HG03575 (cell line): ENCODE measurements around the gene MAN1C1.
"Not testable (repeated sequence)": the region's sequence is repeated elsewhere in the genome, so short reads cannot be mapped to it uniquely, and the experiment has no call there.

Experiments used
- ATAC-seq: cut with Tn5 transposase; IDR thresholded peaks from one replicate; pipeline ENCODE4 v1.9.1; 2021; ENCODE audit not compliant: unreplicated experiment, insufficient number of reproducible peaks, low FRiP score; ENCODE audit errors: extremely low read depth

Gene MAN1C1

DNA sequence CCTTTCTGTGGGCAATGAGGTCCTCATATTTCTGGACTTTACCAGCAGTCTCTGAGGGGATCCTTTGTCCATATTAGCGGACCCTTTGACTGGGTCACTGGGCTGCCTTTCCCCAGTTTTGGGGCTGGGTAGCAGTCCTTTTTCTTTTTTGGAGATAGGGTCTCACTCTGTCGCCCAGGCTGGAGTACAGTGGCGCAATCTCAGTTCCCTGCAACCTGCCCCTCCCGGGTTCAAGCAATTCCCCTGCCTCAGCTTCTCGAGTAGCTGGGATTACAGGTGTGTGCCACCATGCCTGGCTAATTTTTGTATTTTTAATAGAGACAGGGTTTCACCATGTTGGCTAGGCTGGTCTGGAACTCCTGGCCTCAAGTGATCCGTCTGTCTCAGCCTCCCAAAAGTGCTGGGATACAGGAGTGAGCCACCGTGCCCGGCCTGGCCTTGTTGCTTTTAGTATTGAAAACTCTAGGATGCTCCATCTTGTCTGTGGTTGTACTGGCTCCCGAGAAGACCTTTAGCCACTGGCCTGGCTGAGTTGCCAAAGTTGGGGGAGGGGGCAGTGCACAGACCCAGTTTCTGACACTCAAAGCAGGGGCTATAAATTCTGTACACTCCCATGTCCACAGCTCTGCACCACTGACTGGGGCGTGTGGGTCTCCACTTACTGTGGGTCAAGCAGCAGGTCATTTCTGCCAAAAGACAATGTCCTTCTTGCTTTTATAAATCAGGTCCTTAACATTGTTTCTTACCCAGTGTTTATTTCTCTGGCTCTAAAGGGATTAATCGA lies 33.1 kb downstream of the MAN1C1 start:
- ATAC-seq, result no peak

DNA sequence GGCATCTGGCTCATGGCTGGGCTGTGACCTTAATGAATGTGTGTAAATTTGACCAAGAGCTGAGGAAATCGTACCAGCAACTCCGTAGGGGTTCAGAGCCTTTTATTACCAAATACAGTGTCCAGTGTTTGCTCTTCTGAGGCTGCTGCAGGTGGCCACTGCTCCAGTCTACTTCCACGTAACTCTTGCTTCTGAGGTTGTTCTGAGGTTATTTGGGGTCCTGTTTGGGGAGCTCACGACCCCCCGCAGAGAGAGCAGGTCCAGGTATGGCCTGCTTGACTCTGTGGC lies 33.6 kb downstream of the MAN1C1 start:
- ATAC-seq, result no peak

DNA sequence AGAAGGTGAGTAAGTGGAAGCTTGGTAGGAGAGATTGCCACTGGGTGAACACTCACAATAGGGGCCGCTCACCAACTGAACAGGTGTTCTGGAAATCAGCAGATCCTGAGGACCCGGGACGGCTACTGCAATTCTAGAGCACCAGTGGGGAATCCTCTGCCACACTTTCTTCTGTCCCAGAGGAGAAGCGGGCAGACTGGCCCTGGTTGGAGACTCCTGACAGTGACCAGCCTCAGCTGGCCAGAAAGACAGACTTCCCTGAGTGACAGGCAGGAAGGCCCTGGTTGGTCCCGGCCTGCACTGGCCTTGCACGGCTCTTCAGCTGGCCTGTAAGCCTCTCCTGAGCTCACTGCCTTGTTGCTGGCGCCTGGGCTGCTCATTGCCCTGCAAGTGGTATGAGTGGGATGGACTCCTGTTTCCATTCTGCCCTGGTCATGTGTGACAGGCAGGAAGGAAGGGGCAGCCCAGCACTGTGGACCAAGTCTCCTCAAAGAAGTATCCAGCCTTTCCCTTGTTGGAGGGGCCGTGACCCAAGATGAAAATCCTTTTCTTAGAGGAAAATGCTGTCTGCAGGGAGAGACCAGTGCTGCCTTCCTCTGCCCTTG lies 34.5 kb downstream of the MAN1C1 start:
- no peak for ATAC-seq

DNA sequence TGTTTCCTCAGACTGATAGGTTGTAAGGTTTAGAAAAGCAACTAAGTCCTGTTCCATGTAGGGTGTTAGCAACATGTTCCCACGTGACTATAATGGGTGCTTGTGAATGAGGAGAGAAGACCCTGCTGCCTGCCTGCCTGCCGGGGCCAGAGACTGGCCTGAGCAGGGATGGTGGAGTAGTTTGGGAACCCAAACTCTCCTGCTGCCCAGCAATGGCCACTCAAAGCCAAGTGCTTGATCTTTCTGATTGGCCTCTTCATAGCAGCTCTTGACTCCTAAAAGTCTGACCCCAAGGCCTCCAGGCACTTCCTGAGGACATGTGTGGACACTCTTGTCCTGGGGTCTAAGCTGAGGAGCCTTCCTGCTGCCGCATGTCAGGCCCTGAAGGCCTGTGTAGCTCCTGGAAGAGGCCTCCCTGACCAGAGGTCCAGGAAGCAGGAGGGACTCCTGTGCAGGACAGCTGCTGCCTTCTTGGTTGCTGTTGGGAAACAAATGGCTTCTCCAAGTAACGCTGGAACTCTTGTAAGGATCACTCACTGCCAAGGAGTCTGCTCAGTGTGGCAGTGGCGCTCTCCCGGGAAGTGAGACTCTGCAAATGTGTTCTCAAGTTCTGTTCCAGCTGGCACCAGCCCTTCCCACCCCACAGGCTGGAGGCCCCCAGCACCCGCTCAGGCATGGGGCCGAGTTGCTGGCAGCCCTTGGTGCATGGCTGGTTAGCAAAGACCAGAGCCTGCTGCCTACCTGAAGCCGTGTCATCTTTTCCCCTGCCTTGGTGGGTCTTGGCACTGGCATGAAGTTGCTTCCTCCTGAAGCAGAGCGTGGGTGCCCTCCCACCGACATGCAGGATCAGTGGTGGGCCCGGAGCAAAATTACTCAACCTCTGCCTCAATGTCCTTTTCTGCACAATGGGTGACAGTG lies 35.5 kb downstream of the MAN1C1 start:
- no peak for ATAC-seq

DNA sequence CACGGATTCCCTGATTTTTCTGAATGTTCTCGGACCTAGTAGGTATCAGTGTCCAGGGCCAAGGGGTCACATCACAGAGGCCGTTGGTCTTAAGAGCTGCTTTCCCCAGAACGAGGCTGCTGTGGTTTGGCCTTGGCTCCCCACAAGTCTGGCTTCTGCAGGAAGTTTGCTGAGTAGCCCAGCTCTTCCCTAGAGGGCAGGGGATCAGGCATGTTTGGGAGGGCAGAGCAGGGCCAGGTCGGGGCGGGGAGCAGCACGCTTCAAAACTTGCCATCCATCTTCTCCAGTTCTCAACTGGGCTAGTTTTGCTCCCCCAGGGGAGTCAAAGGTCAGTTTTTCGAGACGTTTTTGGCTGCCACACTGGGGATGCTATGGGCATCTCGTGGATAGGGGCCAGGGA lies 37.0 kb downstream of the MAN1C1 start:
- no peak for ATAC-seq

DNA sequence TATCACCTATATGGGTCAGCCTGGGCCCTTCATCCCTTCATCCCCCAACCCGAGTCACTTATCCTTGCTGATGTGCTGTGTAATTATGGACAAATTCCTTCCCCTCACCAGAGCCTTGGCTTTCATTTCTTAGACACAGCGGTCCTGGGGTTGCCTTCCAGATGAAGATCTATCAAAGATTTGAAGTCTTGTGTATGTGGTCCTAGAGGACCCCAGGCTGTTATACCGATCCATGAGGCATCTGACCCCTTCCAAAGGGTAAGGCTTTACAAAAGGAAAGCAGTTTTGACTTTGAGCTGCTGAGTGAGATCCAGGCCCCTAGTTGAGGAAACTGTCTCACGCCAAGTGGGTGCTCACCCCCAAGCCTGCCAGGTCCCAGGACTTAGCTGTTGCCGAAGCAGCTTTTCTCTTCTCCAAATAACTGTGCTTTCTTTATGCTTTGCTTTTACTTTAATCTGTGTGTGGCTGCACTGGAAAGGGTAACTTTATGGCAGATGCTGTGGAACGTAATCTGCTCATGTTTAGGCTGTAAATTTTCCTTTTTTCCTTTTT lies 37.6 kb downstream of the MAN1C1 start:
- no peak for ATAC-seq

DNA sequence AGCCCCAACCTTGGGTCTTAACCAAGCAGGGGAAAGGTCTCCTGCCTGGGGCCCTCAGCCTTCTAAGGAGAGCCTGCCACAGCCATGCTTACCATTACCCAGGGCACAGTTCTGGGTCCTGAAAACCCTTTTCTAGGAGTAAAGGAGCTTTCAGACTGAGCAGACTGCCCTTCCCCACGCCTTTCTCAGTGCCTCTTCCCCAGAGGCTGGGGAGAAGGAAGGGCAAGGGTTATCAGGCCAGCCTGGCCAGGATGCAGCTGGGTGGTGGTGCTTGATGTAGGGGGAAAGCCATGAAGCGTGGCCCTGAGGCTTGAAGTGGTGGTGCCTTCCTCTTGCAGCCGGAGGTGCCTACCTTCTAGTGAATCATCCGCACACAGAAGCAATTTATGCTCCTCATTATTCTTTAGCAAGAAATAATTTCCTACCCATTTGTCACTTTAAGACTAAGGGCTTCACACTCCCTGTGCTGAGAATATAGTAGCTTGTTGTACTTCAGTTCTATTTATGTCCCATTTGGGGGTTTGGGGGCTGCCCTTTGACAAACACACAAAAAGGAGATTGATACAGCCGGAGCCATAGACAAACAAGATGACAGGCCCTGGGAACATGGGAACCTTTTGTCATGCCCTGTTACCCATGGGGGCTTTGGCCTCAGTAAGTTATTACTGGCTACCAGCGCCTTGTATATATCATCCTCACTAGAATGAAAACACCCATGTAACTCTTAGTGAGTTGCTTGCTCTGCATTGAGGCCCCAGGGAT lies 40.7 kb downstream of the MAN1C1 start:
- ATAC-seq, result no peak

DNA sequence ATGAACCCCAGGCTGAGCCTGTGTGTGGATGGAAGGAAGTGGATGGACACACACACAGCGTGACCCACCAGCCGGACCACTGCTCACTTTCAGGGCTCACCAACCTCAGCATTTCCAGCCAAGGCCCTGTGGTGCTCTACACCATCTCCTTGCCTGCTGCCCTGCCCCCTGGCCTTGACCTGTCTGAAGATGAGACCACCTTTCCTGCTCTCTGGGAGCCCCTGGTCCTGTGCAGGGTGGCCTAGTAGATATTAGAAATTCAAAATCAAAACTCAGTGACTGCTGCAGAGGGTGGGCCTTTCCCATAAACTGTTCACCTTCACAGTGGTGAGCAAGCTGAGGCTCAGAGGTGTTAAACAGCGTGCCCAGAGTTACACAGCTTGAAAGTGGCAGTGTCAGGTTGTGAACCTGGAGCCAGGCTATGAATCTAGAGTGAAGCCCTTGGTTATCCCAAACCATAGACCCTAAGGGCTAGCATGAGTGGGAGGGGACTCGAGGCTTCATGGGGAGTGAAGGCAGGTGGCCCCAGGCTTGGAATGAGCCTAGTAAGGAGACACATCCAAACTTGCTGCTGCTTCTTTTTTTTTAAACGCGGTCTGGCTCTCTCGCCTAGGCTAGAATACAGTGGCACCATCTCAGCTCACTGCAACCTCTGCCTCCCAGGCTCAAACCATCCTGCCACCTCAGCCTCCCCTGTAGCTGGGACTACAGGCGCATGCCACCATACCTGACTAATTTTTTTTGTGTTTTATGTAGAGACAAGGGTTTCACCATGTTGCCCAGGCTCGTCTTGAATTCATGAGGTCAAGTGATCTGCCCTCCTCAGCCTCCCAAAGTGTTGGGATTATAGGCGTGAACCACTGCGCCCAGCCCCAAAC lies 41.5 kb downstream of the MAN1C1 start:
- no peak for ATAC-seq

DNA sequence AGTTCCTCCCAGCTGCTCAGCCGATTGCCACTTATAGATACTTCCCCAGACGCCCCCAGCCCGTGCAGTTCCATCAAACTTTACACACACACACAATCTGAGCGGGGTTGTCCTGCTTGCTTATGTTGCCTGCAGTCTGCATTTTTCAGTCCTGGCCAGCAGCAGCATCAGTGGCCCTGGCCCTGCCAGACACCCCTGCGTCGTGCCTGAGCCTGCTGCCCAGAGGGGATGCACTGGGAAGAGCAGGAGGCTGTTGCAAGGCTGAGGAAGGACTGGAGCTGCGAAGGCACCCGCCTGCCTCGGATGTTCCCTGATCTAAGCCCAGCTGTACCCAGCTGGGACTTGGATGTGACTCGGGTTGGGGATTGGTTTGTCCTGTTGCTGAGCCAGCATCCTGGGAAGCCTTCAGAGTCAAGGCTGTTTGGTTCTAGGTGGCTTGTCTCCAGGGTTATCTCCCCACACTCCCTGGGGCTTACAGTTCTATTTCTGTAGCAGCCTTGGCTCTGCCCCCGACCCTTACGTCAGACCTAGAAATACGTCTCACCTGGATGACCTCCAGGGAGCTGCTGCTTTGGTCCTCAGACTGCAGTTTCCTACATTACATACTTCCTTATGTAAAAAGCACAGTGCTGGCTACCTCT lies 42.3 kb downstream of the MAN1C1 start:
- no peak for ATAC-seq

DNA sequence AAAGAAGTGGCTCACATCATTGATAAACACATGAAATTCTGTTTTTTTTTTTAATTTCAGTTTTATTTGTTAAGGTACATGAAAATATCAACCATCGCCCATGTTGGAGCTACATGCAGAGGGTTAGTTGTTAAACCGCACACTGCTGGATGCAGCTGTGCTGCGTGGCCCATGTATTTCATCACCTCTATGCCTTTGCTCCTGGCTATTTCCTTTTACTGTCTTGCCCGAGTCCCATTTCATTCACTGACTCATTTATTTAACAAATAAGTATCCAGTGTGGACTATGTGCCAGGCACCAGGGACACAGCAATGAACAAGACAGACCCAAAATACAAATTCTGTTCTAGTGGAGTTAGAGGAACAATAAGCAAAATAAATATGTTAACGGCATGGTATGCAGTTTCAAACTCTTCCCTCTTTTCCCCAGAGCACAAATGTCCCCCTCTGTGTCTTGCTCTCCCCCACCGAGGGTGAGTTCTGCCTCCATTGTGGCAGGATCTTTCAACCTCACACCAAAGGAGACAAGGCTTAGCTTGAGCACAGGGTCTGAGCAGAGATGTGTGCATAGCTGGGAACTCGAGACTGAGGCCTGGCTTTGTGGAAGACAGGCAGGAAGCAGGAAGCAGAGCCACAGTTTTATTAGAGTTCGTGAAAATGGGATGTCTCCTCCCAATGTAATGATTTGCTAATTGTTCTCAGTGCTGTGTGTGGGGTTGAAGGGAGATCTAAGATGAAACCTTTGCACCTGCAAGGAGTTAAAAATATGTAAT lies 44.6 kb downstream of the MAN1C1 start:
- no peak for ATAC-seq

DNA sequence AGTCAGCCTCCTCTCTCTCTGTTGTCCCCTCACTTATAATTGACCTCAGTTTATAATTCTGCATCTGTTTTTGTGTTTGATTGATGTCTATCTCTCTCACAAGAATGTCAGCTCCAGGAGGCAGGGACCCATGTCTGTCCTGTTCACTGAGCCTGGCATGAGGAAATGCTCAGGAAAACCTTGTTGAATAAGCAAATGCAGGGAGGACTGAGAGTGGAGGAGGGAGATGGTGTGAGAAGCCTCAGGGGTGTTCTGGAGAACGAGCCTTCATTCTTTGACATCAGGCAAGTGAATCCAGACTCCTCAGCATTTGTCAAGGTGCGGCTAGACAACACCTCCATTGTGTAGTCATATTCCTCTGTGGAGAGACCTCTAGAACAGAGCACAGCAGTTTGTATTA lies 45.5 kb downstream of the MAN1C1 start:
- no peak for ATAC-seq

DNA sequence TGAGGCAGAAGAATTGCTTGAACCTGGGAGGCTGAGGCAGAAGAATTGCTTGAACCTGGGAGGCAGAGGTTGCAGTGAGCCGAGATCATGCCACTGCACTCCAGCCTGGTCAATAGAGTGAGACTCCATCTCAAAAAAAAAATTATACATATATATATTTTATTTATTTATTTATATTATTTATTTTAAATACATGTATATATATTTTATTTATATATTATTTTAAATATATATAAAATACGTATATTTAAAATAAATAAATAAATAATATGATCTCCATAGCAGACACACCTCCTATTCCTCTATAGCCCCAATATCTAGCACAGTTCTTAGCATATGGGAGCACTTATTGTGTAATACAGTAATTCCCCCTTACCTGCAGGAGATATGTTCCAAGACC lies 46.4 kb downstream of the MAN1C1 start:
- not testable (repeated sequence) for ATAC-seq

DNA sequence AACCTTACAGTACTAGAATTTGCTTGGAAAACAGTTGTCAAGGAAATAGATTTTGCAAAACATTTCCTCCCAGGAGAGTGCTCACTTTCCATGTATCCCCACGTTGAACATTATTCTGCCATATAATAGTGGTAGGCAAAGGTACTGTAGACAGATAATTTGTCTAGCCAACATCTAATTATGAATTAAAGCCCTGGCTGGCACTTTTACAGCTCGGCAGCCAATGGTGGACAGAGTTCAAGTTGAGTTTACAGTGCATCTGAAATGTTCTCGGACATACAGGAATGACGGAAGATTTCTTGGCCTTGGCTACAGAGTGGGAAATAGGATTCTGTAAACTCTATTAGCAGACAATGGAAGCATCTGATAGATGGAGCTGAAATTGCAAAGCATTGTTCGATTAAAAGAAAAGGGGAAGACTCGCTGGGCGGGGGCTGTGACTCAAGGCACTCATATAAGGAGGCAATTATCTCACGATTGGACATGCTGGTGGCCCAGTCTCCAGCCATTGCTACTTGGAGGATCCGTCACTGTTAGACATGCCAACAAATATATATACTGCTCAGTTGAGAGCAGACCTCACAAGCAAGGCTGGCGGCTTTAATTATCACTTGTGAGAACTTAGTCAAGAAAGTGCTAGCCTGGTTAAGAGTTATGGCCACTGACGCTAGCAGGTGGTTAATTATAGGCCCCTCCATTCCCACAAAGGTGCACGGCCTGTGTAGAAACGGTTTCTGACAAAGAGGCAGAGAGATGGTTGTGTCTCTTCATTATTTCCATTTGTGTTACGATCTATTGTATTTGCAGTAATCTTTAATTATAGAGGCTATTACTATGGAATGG lies 48.0 kb downstream of the MAN1C1 start:
- no peak for ATAC-seq

DNA sequence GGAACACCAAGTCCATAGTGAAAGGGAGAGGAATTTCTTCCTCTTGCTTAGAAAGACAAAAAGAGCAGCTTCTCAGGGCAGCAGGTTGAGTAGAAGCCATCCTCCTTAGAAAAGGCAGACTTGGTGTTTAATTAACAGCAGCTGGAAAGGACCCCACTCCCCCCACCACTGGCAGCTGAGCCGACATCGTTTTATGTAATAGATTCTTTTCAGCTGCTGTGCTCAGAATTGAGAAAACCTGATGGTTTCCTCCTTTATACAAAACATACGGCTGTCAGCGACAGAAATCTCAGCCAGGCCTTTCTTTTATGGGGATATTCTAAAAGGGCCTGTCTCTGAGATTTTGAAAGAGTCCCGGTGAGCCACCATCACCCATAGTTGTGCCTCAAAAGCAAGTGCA lies 49.9 kb downstream of the MAN1C1 start:
- ATAC-seq, result no peak

DNA sequence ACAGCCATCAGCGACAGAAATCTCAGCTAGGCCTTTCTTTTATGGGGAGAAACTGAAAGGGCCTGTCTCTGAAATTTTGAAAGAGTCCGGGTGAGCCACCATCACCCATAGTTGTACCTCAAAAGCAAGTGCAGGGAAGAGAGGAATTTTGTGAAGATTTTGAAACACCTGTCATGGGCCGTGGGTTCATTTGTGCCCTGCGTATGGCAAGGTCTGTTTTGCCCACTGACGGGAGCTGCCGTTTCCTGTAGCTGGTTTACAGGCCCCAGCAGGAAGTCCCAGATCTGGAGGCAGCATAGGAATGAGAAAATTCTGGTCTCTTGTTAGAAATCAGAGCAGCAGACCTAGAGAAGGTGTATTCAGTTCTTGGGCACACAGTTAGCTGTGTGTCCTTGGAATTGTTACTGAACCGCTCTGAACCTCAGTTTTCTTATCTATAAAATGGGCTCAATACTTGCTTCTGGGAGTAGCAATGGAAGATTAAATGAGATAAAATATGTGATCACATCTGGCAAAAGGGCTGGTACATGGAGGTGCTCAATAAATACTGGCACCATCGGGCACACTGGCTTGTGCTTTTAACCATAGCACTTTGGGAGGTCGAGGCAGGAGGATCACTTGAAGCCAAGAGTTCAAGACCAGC lies 52.5 kb downstream of the MAN1C1 start:
- no peak for ATAC-seq
